RWPE2 (cell line): ENCODE results near the gene UBL5.
"Not testable (repeated sequence)": the region's sequence is repeated elsewhere in the genome, so short reads cannot be mapped to it uniquely, and the experiment has no call there.

Experiments
- ATAC-seq: fragments of 200-7000 bp; cut with Tn5 transposase; 3 replicates; pipeline ENCODE4 v1.9.1; 2021; ENCODE audit warnings: low read depth
- DNase-seq: peaks from one replicate; pipeline ENCODE4 v3.0.0-alpha.2; 2020; ENCODE audit warnings: low spot score
- H3K27ac ChIP-seq: fragments of 450-650 bp; 2 replicates; pipeline ENCODE4 v1.5.1; 2017; ENCODE audit warnings: mild to moderate bottlenecking; ENCODE audit not compliant: poor library complexity, severe bottlenecking
- H3K27me3 ChIP-seq: fragments of 250-450 bp; sonication (Bioruptor Pico); 2 replicates; pipeline ENCODE4 v1.5.1; 2021; ENCODE audit warnings: mild to moderate bottlenecking, moderate library complexity; ENCODE audit not compliant: insufficient read depth, poor library complexity, severe bottlenecking
- H3K36me3 ChIP-seq: fragments of 250-450 bp; sonication (Bioruptor Pico); 2 replicates; pipeline ENCODE4 v1.5.1; 2020; ENCODE audit warnings: low read depth, mild to moderate bottlenecking, moderate library complexity
- H3K4me1 ChIP-seq: fragments of 250-450 bp; sonication (Bioruptor Pico); 2 replicates; pipeline ENCODE4 v1.5.1; 2021; ENCODE audit warnings: mild to moderate bottlenecking, moderate library complexity; ENCODE audit not compliant: insufficient read depth, poor library complexity, severe bottlenecking
- H3K4me3 ChIP-seq: fragments of 250-450 bp; sonication (Bioruptor Pico); 2 replicates; pipeline ENCODE4 v1.5.1; 2021; ENCODE audit warnings: mild to moderate bottlenecking, moderate library complexity; ENCODE audit not compliant: severe bottlenecking
- H3K9me3 ChIP-seq: fragments of 250-450 bp; sonication (Bioruptor Pico); 2 replicates; pipeline ENCODE4 v1.5.1; 2021; ENCODE audit warnings: mild to moderate bottlenecking, moderate library complexity; ENCODE audit not compliant: severe bottlenecking
- CTCF ChIP-seq: fragments of 450-650 bp; IDR thresholded peaks from one replicate; pipeline ENCODE4 v1.5.1; 2017; ENCODE audit warnings: mild to moderate bottlenecking, moderate library complexity; ENCODE audit not compliant: poor library complexity, severe bottlenecking

Gene UBL5

GRCh38 chr19:9827289-9828238 is at the start of gene UBL5:
TSS of gene UBL5 (plus strand) at chr19:9827918. CDS start at chr19:9828338, 420 bp downstream.
- peak; percentile 94 for ATAC-seq
- no peaks in the 10 kb centered on the region for H3K27me3 ChIP-seq
- H3K4me1 ChIP-seq = no peaks in the 10 kb centered on the region
- H3K4me3 ChIP-seq = peak within 1 kb of the TSS; percentile 72
- H3K9me3 ChIP-seq = no peaks in the 10 kb centered on the region
- peaks cover 25% of the 10 kb centered on the region for H3K36me3 ChIP-seq
- TF ChIP-seq CTCF = no peak
- DNase-seq = peak; percentile 86
- peak within 1 kb of the TSS; percentile 24 for H3K27ac ChIP-seq

- DNase-seq = no peak
- Histone ChIP-seq H3K27me3 (no peaks in the 10 kb centered on the region), H3K27ac (no peak overlapping the region), H3K36me3 (no peaks in the 10 kb centered on the region), H3K9me3 (peaks cover 3% of the 10 kb centered on the region), H3K4me3 (no peak overlapping the region), H3K4me1 (peaks cover 16% of the 10 kb centered on the region)
- TF ChIP-seq CTCF = no peak
- no peak for ATAC-seq
These were observed 45.4 kb upstream of the UBL5 start for GRCh38 chr19:9782338-9782737.

- H3K27me3 ChIP-seq, DNase-seq, ATAC-seq, H3K4me3 ChIP-seq, H3K36me3 ChIP-seq, H3K9me3 ChIP-seq: not testable (repeated sequence)
- peak overlapping the region; percentile 84 for H3K27ac ChIP-seq
- H3K4me1 ChIP-seq = peaks cover 16% of the 10 kb centered on the region
These were observed 43.6 kb upstream of the UBL5 start for GRCh38 chr19:9784163-9784496.

GRCh38 chr19:9785367-9786331 is 42.1 kb upstream of the UBL5 start:
- peaks cover 16% of the 10 kb centered on the region for H3K4me1 ChIP-seq
- ATAC-seq (peak; percentile 85), DNase-seq (peak; percentile 98)
- no peaks in the 10 kb centered on the region for H3K36me3 ChIP-seq
- no peaks in the 10 kb centered on the region for H3K27me3 ChIP-seq
- peak overlapping the region; percentile 84 for H3K27ac ChIP-seq
- H3K4me3 ChIP-seq = peak overlapping the region; percentile 52
- no peaks in the 10 kb centered on the region for H3K9me3 ChIP-seq
- TF ChIP-seq CTCF = no peak

- H3K27ac ChIP-seq = peak overlapping the region; percentile 84
- H3K4me3 ChIP-seq = peak overlapping the region; percentile 52
- no peaks in the 10 kb centered on the region for H3K9me3 ChIP-seq
- DNase-seq (no peak), ATAC-seq (no peak)
- H3K4me1 ChIP-seq = peaks cover 23% of the 10 kb centered on the region
- no peaks in the 10 kb centered on the region for H3K27me3 ChIP-seq
- no peak for TF ChIP-seq CTCF
- H3K36me3 ChIP-seq = no peaks in the 10 kb centered on the region
These were observed 41.4 kb upstream of the UBL5 start for GRCh38 chr19:9786342-9786741.
